ENCODE data around the gene ZNF274. TPM values are rescaled to one million over a fixed set of nuclear protein-coding genes. Genes with fewer than 3 reads are reported as not detected.

ZNF274 gene
- total and polyA plus RNA-seq, 9 of the 15 experiments (the other 6 are each of a cell fraction or from before 2014, with no cell fraction given) = 5.2 to 37.0 (median 28.1) TPM

GRCh38 chr19:58228585-58229254 is 45.9 kb downstream of the ZNF274 start, which contains the start of gene ZNF544 (continued):
- TF ChIP-seq TSHZ1 (CRISPR knock-in tag; IDR thresholded peaks at IDR 0.05) = no peak
- no peak for TF ChIP-seq GATAD2B (IDR thresholded peaks at IDR 0.05; ENCODE audit: borderline replicate concordance)
- TF ChIP-seq U2AF2 (optimal IDR thresholded peaks at IDR 0.05; ENCODE audit: low read depth, low read length) = no peak
- no peak for TF ChIP-seq ZNF280A (IDR thresholded peaks at IDR 0.05; ENCODE audit: low read depth, partially characterized antibody)
- no peak for TF ChIP-seq POLR2AphosphoS2 (IDR thresholded peaks at IDR 0.05; ENCODE audit: low read length)
- no peak for TF ChIP-seq HOXB6 (CRISPR knock-in tag; IDR thresholded peaks at IDR 0.05; ENCODE audit: borderline replicate concordance)
- no peak for TF ChIP-seq GTF3C2 (IDR thresholded peaks at IDR 0.05; ENCODE audit: borderline replicate concordance, extremely low read depth, insufficient read length)
- TF ChIP-seq MAFG (tag; conservative IDR thresholded peaks at IDR 0.05) = no peak
- peak; percentile 67 for TF ChIP-seq PCBP1 (IDR thresholded peaks at IDR 0.05; ENCODE audit: low read depth, low read length, poor library complexity, severe bottlenecking)
- peak; percentile 83 for TF ChIP-seq TBP (optimal IDR thresholded peaks at IDR 0.05; ENCODE audit: low read depth, low read length)
- peak; percentile 33 for TF ChIP-seq NFE2 (IDR thresholded peaks at IDR 0.05; ENCODE audit: low read depth)
- no peak for TF ChIP-seq HNRNPK (IDR thresholded peaks at IDR 0.05; ENCODE audit: low read depth, low read length, poor library complexity, severe bottlenecking)
- no peak; the same call in 1 of the 2 replicates for TF ChIP-seq ESRRA (IDR thresholded peaks at IDR 0.05; ENCODE audit: borderline replicate concordance, low read depth)
- no peak for TF ChIP-seq DIDO1 (tag; IDR thresholded peaks at IDR 0.05; ENCODE audit: low read depth)
- no peak for TF ChIP-seq ZSCAN29 (IDR thresholded peaks at IDR 0.05)
- TF ChIP-seq SOX6 (IDR thresholded peaks at IDR 0.05) = no peak
- no peak for TF ChIP-seq SIX5 (IDR thresholded peaks at IDR 0.05; ENCODE audit: borderline replicate concordance in 1 of 2, insufficient read depth in 1 of 2, low read depth in 1 of 2, low read length in 2 of 2)
- no peak for TF ChIP-seq ATF1 (CRISPR knock-in tag; IDR thresholded peaks at IDR 0.05)
- peak; percentile 63 for TF ChIP-seq ATF1 (tag; IDR thresholded peaks at IDR 0.05)
- 0 out of 2 replicates have a peak, but pooled peaks have one; percentile 27 for TF ChIP-seq ZNF766 (CRISPR knock-in tag; conservative IDR thresholded peaks at IDR 0.05)
- peak; percentile 58; the same call in 1 of the 2 replicates for TF ChIP-seq EP300 (IDR thresholded peaks at IDR 0.05; ENCODE audit: low read length)
